GM19025 (cell line): ENCODE measurements around the gene NFU1.

Source experiments
- ATAC-seq: cut with Tn5 transposase; IDR thresholded peaks from one replicate; pipeline ENCODE4 v1.9.1; 2021; ENCODE audit warnings: mild to moderate bottlenecking, low read depth, moderate library complexity; ENCODE audit not compliant: unreplicated experiment

NFU1 gene

GRCh38 chr2:69390001-69390400, 47.2 kb downstream of the NFU1 start:
- no peak for ATAC-seq

- ATAC-seq, result no peak
Observed at GRCh38 chr2:69389271-69389670, 48.0 kb downstream of the NFU1 start.

GRCh38 chr2:69387770-69388481, 49.3 kb downstream of the NFU1 start:
- ATAC-seq, result no peak

- peak; percentile 85 for ATAC-seq
Observed at GRCh38 chr2:69386789-69387734, 50.2 kb downstream of the NFU1 start, which contains the start of gene GFPT1. Gene GFPT1 (minus strand): TSS chr2:69387227. CDS start chr2:69387071, 156 bp downstream.

GRCh38 chr2:69386360-69386759, 50.9 kb downstream of the NFU1 start:
- ATAC-seq, result no peak

GRCh38 chr2:69385443-69386151, 51.6 kb downstream of the NFU1 start:
- ATAC-seq, result no peak

- no peak for ATAC-seq
Observed at GRCh38 chr2:69384618-69385081, 52.6 kb downstream of the NFU1 start.

GRCh38 chr2:69383176-69383812, 53.9 kb downstream of the NFU1 start:
- no peak for ATAC-seq

- ATAC-seq, result no peak
Observed at GRCh38 chr2:69382547-69382946, 54.7 kb downstream of the NFU1 start.

GRCh38 chr2:69381337-69381737, 55.9 kb downstream of the NFU1 start:
- ATAC-seq, result no peak

GRCh38 chr2:69380072-69380917, 56.9 kb downstream of the NFU1 start:
- ATAC-seq, result no peak

GRCh38 chr2:69376403-69376802, 60.8 kb downstream of the NFU1 start:
- ATAC-seq, result no peak

- no peak for ATAC-seq
Observed at GRCh38 chr2:69375494-69376353, 61.5 kb downstream of the NFU1 start.

GRCh38 chr2:69372767-69373166, 64.5 kb downstream of the NFU1 start:
- no peak for ATAC-seq

GRCh38 chr2:69369802-69370201, 67.4 kb downstream of the NFU1 start:
- ATAC-seq, result no peak

GRCh38 chr2:69368588-69368987, 68.6 kb downstream of the NFU1 start:
- ATAC-seq, result no peak

GRCh38 chr2:69359371-69359770, 77.9 kb downstream of the NFU1 start:
- ATAC-seq, result no peak

- ATAC-seq, result no peak
Observed at GRCh38 chr2:69358914-69359313, 78.3 kb downstream of the NFU1 start.
